Vagina (tissue), 2 donors: ENCODE measurements around the gene RNF182. TPM values are rescaled to one million over a fixed set of nuclear protein-coding genes. Genes with fewer than 3 reads are reported as not detected.

Experiments
- DNase-seq, 2 donors: peaks; one replicate each; pipeline ENCODE4 v3.0.0-alpha.2; 2017; ENCODE audit errors: extremely low spot score in 2 of 2
- H3K27ac ChIP-seq: fragments of 200-600 bp; sonication (generic); one replicate; pipeline ENCODE4 v1.5.1; 2019
- H3K27me3 ChIP-seq: fragments of 200-600 bp; sonication (generic); one replicate; pipeline ENCODE4 v1.5.1; 2019
- H3K36me3 ChIP-seq, 2 donors: fragments of 200-600 bp; sonication (generic); one replicate each; pipeline ENCODE4 v1.5.1; 2017 to 2019
- H3K4me1 ChIP-seq: fragments of 200-600 bp; sonication (generic); one replicate; pipeline ENCODE4 v1.5.1; 2019
- H3K4me3 ChIP-seq, 2 donors: fragments of 200-600 bp; sonication (generic); 1 replicate in 1 of 2; 2 replicates in 1 of 2; pipeline ENCODE4 v1.5.1; 2016 to 2019
- H3K9me3 ChIP-seq: fragments of 200-600 bp; sonication (generic); one replicate; pipeline ENCODE4 v1.5.1; 2019
- CTCF ChIP-seq, 3 experiments: fragments of 450-650 bp in 2 of 3; fragments of 200-600 bp in 1 of 3; sonication (generic) in 1 of 3; IDR thresholded peaks; one replicate each; pipeline ENCODE4 v1.5.1; 2017 to 2019; ENCODE audit warnings: antibody characterized with exemption in 3 of 3, mild to moderate bottlenecking in 2 of 3, moderate library complexity in 2 of 3
- POLR2A ChIP-seq, 2 donors: fragments of 450-650 bp; IDR thresholded peaks; one replicate each; pipeline ENCODE4 v1.6.1; 2017; ENCODE audit warnings: antibody characterized with exemption in 2 of 2, mild to moderate bottlenecking in 2 of 2, moderate library complexity in 2 of 2
- POLR2AphosphoS5 ChIP-seq, 2 donors: sonication (generic); formaldehyde crosslinking; IDR thresholded peaks; one replicate each; pipeline ENCODE4 v1.9.0; 2017; ENCODE audit warnings: antibody characterized with exemption in 2 of 2, mild to moderate bottlenecking in 2 of 2, low read depth in 1 of 2; ENCODE audit not compliant: insufficient read depth in 1 of 2
- intact Hi-C: fragments of 100-400 bp; cut with DNase I; formaldehyde crosslinking; loops from one replicate; pipeline ENCODE4 v1.15.1; 2023
- total RNA-seq: library from RNA; depleted of rRNA; stranded (reverse); fragments of >200 nt; gene quantifications from one replicate; pipeline ENCODE4 v1.2.3, GENCODE V29; 2016

The RNF182 gene
- total RNA-seq, 1 donor from 2014 or later = 2.2 TPM

DNA sequence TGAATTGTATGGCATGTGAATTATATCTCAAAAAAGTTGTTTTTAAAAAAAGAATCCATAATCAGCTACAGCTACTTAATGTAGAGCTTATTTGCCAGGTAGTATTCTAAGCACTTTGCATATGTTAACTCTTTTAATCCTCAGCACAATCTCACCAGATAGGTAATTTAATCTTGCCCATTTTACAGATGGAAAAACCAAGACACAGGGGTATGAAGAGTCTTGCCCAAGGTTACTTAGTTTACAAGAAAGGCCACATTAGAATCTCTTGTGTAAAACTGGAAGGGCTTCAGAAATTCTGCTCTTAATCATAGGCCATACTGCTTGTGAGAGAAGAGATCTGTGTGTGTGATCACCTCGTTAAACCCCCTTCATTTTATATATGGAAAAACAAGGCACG lies 13.4 kb upstream of the RNF182 start:
- Histone ChIP-seq H3K4me1 (no peaks in the 10 kb centered on the region), H3K27me3 (no peaks in the 10 kb centered on the region), H3K27ac (no peak overlapping the region), H3K36me3 (no peaks in the 10 kb centered on the region), H3K4me3 (no peak overlapping the region), H3K9me3 (no peaks in the 10 kb centered on the region)
- TF ChIP-seq POLR2AphosphoS5 (IDR thresholded peaks at IDR 0.05; ENCODE audit: insufficient read depth in 1 of 2, low read depth in 1 of 2) (no peak), CTCF (IDR thresholded peaks at IDR 0.05) (no peak), POLR2A (IDR thresholded peaks at IDR 0.05) (no peak)
- intact Hi-C loops = loop anchor here (10.0 kb wide), 1 partner anchor 233 kb away; no protein-coding TSS in a partner anchor
- no peak for DNase-seq

DNA sequence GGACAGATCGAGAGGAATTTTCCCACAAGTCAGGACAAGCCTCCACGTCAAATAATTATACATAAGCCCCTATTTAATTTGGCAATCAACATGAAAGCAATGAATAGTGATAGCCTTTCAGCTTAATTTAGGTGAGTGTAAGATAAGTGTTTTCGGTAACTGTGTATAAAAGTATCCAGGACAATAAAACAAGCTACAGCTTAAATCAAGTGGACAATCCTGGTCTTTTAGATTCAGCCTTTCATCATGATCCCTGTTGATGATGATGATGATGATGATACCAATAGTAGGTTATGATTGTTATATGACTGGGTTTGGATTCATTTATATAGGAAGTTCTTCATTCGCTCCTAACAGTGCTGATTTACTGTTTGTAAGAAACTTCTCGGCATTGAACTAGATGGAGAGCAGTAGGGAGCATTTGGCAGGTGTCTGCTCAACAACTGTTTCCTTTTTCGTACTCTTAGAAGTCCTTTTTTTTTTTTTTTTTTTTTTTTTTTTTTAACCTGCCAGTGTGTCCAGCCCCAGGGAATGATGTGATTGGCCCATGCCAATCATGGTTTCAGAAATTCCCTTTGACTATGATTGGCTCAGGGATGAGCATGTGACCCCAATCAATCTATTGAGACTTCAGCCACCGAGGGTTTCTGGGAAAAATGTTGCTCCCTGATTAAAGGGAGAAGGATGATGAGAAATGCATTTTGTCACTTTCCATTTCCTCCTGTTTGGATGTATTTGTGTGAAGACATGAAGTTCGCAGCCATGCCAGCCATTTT lies 11.3 kb upstream of the RNF182 start:
- Histone ChIP-seq H3K9me3 (no peaks in the 10 kb centered on the region), H3K4me1 (no peaks in the 10 kb centered on the region), H3K27ac (no peak overlapping the region), H3K4me3 (no peak overlapping the region), H3K27me3 (no peaks in the 10 kb centered on the region), H3K36me3 (no peaks in the 10 kb centered on the region)
- no peak for TF ChIP-seq CTCF (IDR thresholded peaks at IDR 0.05)
- no peak for TF ChIP-seq POLR2A (IDR thresholded peaks at IDR 0.05)
- TF ChIP-seq POLR2AphosphoS5 (IDR thresholded peaks at IDR 0.05; ENCODE audit: insufficient read depth in 1 of 2, low read depth in 1 of 2) = no peak
- intact Hi-C loops = loop anchor here (10.0 kb wide), 1 partner anchor 231 kb away; no protein-coding TSS in a partner anchor
- DNase-seq = no peak

DNA sequence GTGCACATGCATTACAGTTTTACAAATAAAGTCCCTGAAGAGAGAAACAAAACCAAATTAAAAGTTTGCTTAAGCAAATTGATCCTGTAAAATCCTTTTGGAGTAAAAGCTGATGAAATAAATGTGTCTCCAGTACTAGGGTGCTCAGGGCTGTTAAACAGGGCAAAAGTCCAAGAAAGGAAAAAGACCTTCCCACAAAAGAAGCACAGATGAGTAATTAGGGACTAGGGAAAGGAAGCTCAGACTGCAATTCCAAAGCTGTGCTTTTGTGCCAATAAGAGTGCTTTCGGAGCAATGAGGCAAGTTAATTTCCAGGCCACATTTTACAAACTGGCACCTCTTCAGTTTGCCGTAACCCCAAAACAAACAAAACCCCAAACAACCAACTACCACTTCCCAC lies 10.4 kb upstream of the RNF182 start:
- H3K36me3 ChIP-seq = no peaks in the 10 kb centered on the region
- H3K4me1 ChIP-seq = no peaks in the 10 kb centered on the region
- TF ChIP-seq CTCF (IDR thresholded peaks at IDR 0.05) = no peak
- TF ChIP-seq POLR2AphosphoS5 (IDR thresholded peaks at IDR 0.05; ENCODE audit: insufficient read depth in 1 of 2, low read depth in 1 of 2) = no peak
- no peak for TF ChIP-seq POLR2A (IDR thresholded peaks at IDR 0.05)
- intact Hi-C loops = loop anchor here (10.0 kb wide), 1 partner anchor 230 kb away; no protein-coding TSS in a partner anchor
- no peaks in the 10 kb centered on the region for H3K9me3 ChIP-seq
- no peak for DNase-seq
- H3K27me3 ChIP-seq = no peaks in the 10 kb centered on the region
- H3K4me3 ChIP-seq = no peak overlapping the region
- no peak overlapping the region for H3K27ac ChIP-seq

GRCh38 chr6:13915561-13916229 lies 9.1 kb upstream of the RNF182 start:
- no peak for DNase-seq
- H3K4me3 ChIP-seq = no peak overlapping the region
- no peaks in the 10 kb centered on the region for H3K9me3 ChIP-seq
- TF ChIP-seq CTCF (IDR thresholded peaks at IDR 0.05) (no peak), POLR2AphosphoS5 (IDR thresholded peaks at IDR 0.05; ENCODE audit: insufficient read depth in 1 of 2, low read depth in 1 of 2) (no peak), POLR2A (IDR thresholded peaks at IDR 0.05) (no peak)
- intact Hi-C loops = loop anchor here (10.0 kb wide), 1 partner anchor 229 kb away; no protein-coding TSS in a partner anchor
- H3K4me1 ChIP-seq = no peaks in the 10 kb centered on the region
- no peak overlapping the region for H3K27ac ChIP-seq
- H3K27me3 ChIP-seq = no peaks in the 10 kb centered on the region
- no peaks in the 10 kb centered on the region for H3K36me3 ChIP-seq
